CD4-positive, CD25-positive, alpha-beta regulatory T cell (primary cell): Measurements from ENCODE around the gene SHOX. TPM values are rescaled to one million over a fixed set of nuclear protein-coding genes. Genes with fewer than 3 reads are reported as not detected.
A peak's percentile ranks its signal among the peaks of the same experiment; 100 is the strongest.
"Not testable (repeated sequence)": the region's sequence is repeated elsewhere in the genome, so short reads cannot be mapped to it uniquely, and the experiment has no call there.

Experiments used
- ATAC-seq, 2 donors: fragments of 150-1000 bp; cut with Tn5 transposase; one replicate each; pipeline ENCODE4 v1.10.0; 2021; ENCODE audit warnings: low read depth in 2 of 2, moderate number of reproducible peaks in 2 of 2, moderate library complexity in 1 of 2
- DNase-seq, 3 donors: peaks; one replicate each; pipeline versions ENCODE4 v3.0.0 to v3.0.0-alpha.2; 2012 to 2022; ENCODE audit warnings: mixed read lengths in 1 of 3
- H3K27ac ChIP-seq: one replicate; pipeline ENCODE4 v1.7.0; 2013; ENCODE audit warnings: mild to moderate bottlenecking, low read length; ENCODE audit not compliant: insufficient read depth, poor library complexity, severe bottlenecking
- H3K27me3 ChIP-seq: one replicate; pipeline ENCODE4 v1.7.0; 2013; ENCODE audit warnings: low read length; ENCODE audit not compliant: control insufficient read depth, insufficient read depth
- H3K36me3 ChIP-seq: one replicate; pipeline ENCODE4 v1.7.0; 2013; ENCODE audit warnings: mild to moderate bottlenecking, low read length, moderate library complexity; ENCODE audit not compliant: control insufficient read depth, insufficient read depth
- H3K4me1 ChIP-seq: 2 replicates; pipeline ENCODE4 v1.7.0; 2013; ENCODE audit warnings: mild to moderate bottlenecking, low read length; ENCODE audit not compliant: insufficient read depth, control insufficient read depth, poor library complexity, severe bottlenecking
- H3K4me3 ChIP-seq: one replicate; pipeline ENCODE4 v1.7.0; 2013; ENCODE audit warnings: low read depth, mild to moderate bottlenecking, low read length, moderate library complexity
- H3K9me3 ChIP-seq, 2 experiments: 1 replicate in 1 of 2; 2 replicates in 1 of 2; pipeline ENCODE4 v1.7.0; 2013; ENCODE audit warnings: low read length in 2 of 2, mild to moderate bottlenecking in 1 of 2, moderate library complexity in 1 of 2; ENCODE audit not compliant: control insufficient read depth in 2 of 2
- H3K27ac Mint-ChIP-seq, 3 donors: one replicate each; pipeline ENCODE4 v1.8.0; 2020 to 2022; ENCODE audit warnings: mild to moderate bottlenecking in 3 of 3, mixed read lengths in 3 of 3, moderate library complexity in 2 of 3
- H3K27me3 Mint-ChIP-seq: one replicate; pipeline ENCODE4 v1.8.0; 2022; ENCODE audit warnings: mild to moderate bottlenecking, mixed read lengths
- H3K36me3 Mint-ChIP-seq: one replicate; pipeline ENCODE4 v1.8.0; 2020; ENCODE audit warnings: mixed read lengths
- H3K4me1 Mint-ChIP-seq, 4 donors: one replicate each; pipeline ENCODE4 v1.8.0; 2020 to 2022; ENCODE audit warnings: mixed read lengths in 4 of 4, mild to moderate bottlenecking in 1 of 4
- H3K4me3 Mint-ChIP-seq, 4 donors: one replicate each; pipeline ENCODE4 v1.8.0; 2020 to 2022; ENCODE audit warnings: mild to moderate bottlenecking in 4 of 4, mixed read lengths in 4 of 4, moderate library complexity in 3 of 4
- H3K9me3 Mint-ChIP-seq, 7 donors: one replicate each; pipeline ENCODE4 v1.8.0; 2020 to 2022; ENCODE audit warnings: mixed read lengths in 7 of 7, mild to moderate bottlenecking in 3 of 7, moderate library complexity in 2 of 7
- polyA plus RNA-seq, 4 donors: library from polyadenylated mRNA; unstranded; fragments of 300-500 nt; fragmentation: Illumina TruSeq; gene quantifications; one replicate each; pipeline ENCODE4 v1.2.3, GENCODE V29; 2021
- total RNA-seq: library from RNA; stranded (reverse); gene quantifications from one replicate; pipeline ENCODE4 v1.2.3, GENCODE V29; 2022

Gene SHOX
- total and polyA plus RNA-seq, 5 donors from 2014 or later: not detected

GRCh38 chrX:617891-618290 lies 12.7 kb upstream of the SHOX start:
- no peaks in the 10 kb centered on the region for H3K9me3 ChIP-seq
- no peak for ATAC-seq
- no peaks in the 10 kb centered on the region for H3K27me3 ChIP-seq
- H3K4me1 ChIP-seq: no peaks in the 10 kb centered on the region
- peaks cover 0 to 16% (median 1%) of the 10 kb centered on the region in 7 donors for H3K9me3 Mint-ChIP-seq
- peaks cover 22% of the 10 kb centered on the region for H3K27me3 Mint-ChIP-seq
- H3K27ac ChIP-seq: no peak overlapping the region
- peaks cover 6% of the 10 kb centered on the region for H3K36me3 Mint-ChIP-seq
- no peak overlapping the region for H3K4me3 ChIP-seq
- H3K4me1 Mint-ChIP-seq: peaks cover 0 to 12% (median 3%) of the 10 kb centered on the region in 4 donors
- H3K36me3 ChIP-seq: no peaks in the 10 kb centered on the region
- no peak overlapping the region for H3K27ac Mint-ChIP-seq
- DNase-seq: no peak
- H3K4me3 Mint-ChIP-seq: no peak overlapping the region

- not testable (repeated sequence) for H3K27me3 ChIP-seq, H3K4me3 Mint-ChIP-seq, H3K36me3 ChIP-seq, H3K27ac Mint-ChIP-seq, H3K4me3 ChIP-seq, H3K36me3 Mint-ChIP-seq, H3K4me1 ChIP-seq, H3K9me3 ChIP-seq, ATAC-seq, DNase-seq, H3K27ac ChIP-seq
- H3K9me3 Mint-ChIP-seq: peaks cover 0 to 16% (median 0%) of the 10 kb centered on the region in 7 donors
- peaks cover 0 to 15% (median 3%) of the 10 kb centered on the region in 4 donors for H3K4me1 Mint-ChIP-seq
- H3K27me3 Mint-ChIP-seq: peaks cover 22% of the 10 kb centered on the region
Observed at GRCh38 chrX:618304-618703, 12.3 kb upstream of the SHOX start.

GRCh38 chrX:618761-619450 lies 11.7 kb upstream of the SHOX start:
- Histone ChIP-seq H3K36me3 (no peaks in the 10 kb centered on the region), H3K4me3 (no peak overlapping the region), H3K27me3 (no peaks in the 10 kb centered on the region), H3K27ac (no peak overlapping the region), H3K4me1 (no peaks in the 10 kb centered on the region), H3K9me3 (no peaks in the 10 kb centered on the region)
- no peak for DNase-seq
- Mint-ChIP-seq H3K4me3 (no peak overlapping the region), H3K9me3 (peaks cover 0 to 16% (median 0%) of the 10 kb centered on the region in 7 donors), H3K4me1 (peaks cover 0 to 17% (median 3%) of the 10 kb centered on the region in 4 donors), H3K27me3 (peaks cover 22% of the 10 kb centered on the region), H3K27ac (no peak overlapping the region), H3K36me3 (peaks cover 3% of the 10 kb centered on the region)
- no peak for ATAC-seq

- no peak overlapping the region for H3K27ac ChIP-seq
- H3K27me3 Mint-ChIP-seq: peaks cover 22% of the 10 kb centered on the region
- ATAC-seq: no peak
- peaks cover 3% of the 10 kb centered on the region for H3K36me3 Mint-ChIP-seq
- H3K4me3 ChIP-seq: no peak overlapping the region
- no peaks in the 10 kb centered on the region for H3K4me1 ChIP-seq
- no peak for DNase-seq
- no peaks in the 10 kb centered on the region for H3K27me3 ChIP-seq
- no peaks in the 10 kb centered on the region for H3K9me3 ChIP-seq
- no peak overlapping the region for H3K27ac Mint-ChIP-seq
- H3K9me3 Mint-ChIP-seq: peaks cover 0 to 14% (median 0%) of the 10 kb centered on the region in 7 donors
- H3K36me3 ChIP-seq: no peaks in the 10 kb centered on the region
- no peak overlapping the region for H3K4me3 Mint-ChIP-seq
- peaks cover 0 to 17% (median 3%) of the 10 kb centered on the region in 4 donors for H3K4me1 Mint-ChIP-seq
Observed at GRCh38 chrX:619451-619811, 11.2 kb upstream of the SHOX start.

- H3K9me3 ChIP-seq: no peaks in the 10 kb centered on the region
- H3K36me3 ChIP-seq: no peaks in the 10 kb centered on the region
- peaks cover 0 to 11% (median 0%) of the 10 kb centered on the region in 7 donors for H3K9me3 Mint-ChIP-seq
- DNase-seq (no peak), ATAC-seq (no peak)
- H3K4me1 Mint-ChIP-seq: peaks cover 0 to 17% (median 3%) of the 10 kb centered on the region in 4 donors
- H3K27me3 Mint-ChIP-seq: peaks cover 22% of the 10 kb centered on the region
- no peak overlapping the region for H3K27ac ChIP-seq
- H3K4me3 ChIP-seq: no peak overlapping the region
- H3K36me3 Mint-ChIP-seq: peaks cover 3% of the 10 kb centered on the region
- H3K27ac Mint-ChIP-seq: no peak overlapping the region
- no peaks in the 10 kb centered on the region for H3K27me3 ChIP-seq
- H3K4me3 Mint-ChIP-seq: no peak overlapping the region
- H3K4me1 ChIP-seq: no peaks in the 10 kb centered on the region
Observed at GRCh38 chrX:619812-620531, 10.6 kb upstream of the SHOX start.

- DNase-seq (no peak), ATAC-seq (no peak)
- H3K9me3 ChIP-seq: no peaks in the 10 kb centered on the region
- Mint-ChIP-seq H3K36me3 (peaks cover 3% of the 10 kb centered on the region), H3K9me3 (peaks cover 0 to 9% (median under 1%) of the 10 kb centered on the region in 7 donors), H3K27ac (no peak overlapping the region), H3K4me1 (peaks cover 0 to 22% (median 3%) of the 10 kb centered on the region in 4 donors), H3K4me3 (peak overlapping the region in 2 of 4 donors; percentile 4 to 47), H3K27me3 (peaks cover 32% of the 10 kb centered on the region)
- H3K27me3 ChIP-seq: no peaks in the 10 kb centered on the region
- H3K4me3 ChIP-seq: no peak overlapping the region
- no peaks in the 10 kb centered on the region for H3K4me1 ChIP-seq
- H3K27ac ChIP-seq: no peak overlapping the region
- no peaks in the 10 kb centered on the region for H3K36me3 ChIP-seq
Observed at GRCh38 chrX:621705-622503, 8.7 kb upstream of the SHOX start.

- not testable (repeated sequence) for H3K27ac Mint-ChIP-seq, H3K9me3 ChIP-seq, H3K4me3 Mint-ChIP-seq, DNase-seq, H3K27me3 ChIP-seq, H3K36me3 ChIP-seq, ATAC-seq, H3K27ac ChIP-seq, H3K4me1 ChIP-seq, H3K4me3 ChIP-seq, H3K36me3 Mint-ChIP-seq
- Mint-ChIP-seq H3K4me1 (peaks cover 0 to 23% (median 5%) of the 10 kb centered on the region in 4 donors), H3K9me3 (peaks cover 0 to 10% (median 1%) of the 10 kb centered on the region in 7 donors), H3K27me3 (peaks cover 38% of the 10 kb centered on the region)
Observed at GRCh38 chrX:622802-623201, 7.8 kb upstream of the SHOX start.
